HG03571 (cell line): Measurements from ENCODE around the gene KXD1.
A peak's percentile ranks its signal among the peaks of the same experiment; 100 is the strongest.
"Not testable (repeated sequence)": the region's sequence is repeated elsewhere in the genome, so short reads cannot be mapped to it uniquely, and the experiment has no call there.

ENCODE experiments used
- ATAC-seq: cut with Tn5 transposase; IDR thresholded peaks from one replicate; pipeline ENCODE4 v1.9.1; 2021; ENCODE audit not compliant: unreplicated experiment

Gene KXD1

DNA sequence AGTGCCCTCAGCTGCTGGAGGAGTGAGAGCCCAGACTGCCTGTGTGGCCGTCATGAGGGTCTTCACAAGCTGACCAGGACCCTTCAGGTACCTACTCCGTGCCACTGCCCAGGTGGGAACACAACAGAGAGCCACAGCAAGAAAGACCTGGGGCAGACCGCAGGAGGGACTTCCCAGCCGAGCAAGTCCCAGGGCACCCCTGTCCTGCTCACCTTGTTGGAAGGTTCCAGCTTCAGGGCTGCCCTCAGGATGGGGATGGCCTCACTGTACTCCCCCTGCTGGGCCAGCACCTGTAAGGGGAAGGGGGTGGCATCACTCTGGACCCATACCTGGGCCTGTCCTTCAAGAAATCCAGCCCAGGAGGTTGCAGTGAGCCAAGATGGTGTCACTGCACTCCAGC, 24.6 kb upstream of the KXD1 start:
- no peak for ATAC-seq

DNA sequence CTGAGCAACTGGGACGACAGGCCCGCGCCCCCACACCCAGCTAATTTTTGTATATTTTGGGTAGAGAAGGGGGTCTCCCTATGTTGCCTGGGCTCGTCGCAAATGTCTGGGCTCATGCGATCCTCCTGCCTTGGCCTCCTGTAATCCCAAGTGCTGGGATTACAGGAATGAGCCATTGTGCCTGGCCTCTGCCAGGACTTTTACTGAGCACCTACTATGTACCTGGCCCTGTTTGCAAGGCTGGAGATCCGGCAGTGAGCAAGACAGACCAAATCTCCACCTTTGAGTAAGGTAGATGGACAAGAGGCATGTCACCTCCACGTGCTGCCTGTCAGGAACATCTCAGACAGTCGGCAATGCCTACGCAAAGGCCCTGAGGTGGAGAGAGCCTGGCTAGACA, 21.2 kb upstream of the KXD1 start:
- ATAC-seq = no peak

GRCh38 chr19:18537431-18537830, 20.2 kb upstream of the KXD1 start:
- no peak for ATAC-seq

DNA sequence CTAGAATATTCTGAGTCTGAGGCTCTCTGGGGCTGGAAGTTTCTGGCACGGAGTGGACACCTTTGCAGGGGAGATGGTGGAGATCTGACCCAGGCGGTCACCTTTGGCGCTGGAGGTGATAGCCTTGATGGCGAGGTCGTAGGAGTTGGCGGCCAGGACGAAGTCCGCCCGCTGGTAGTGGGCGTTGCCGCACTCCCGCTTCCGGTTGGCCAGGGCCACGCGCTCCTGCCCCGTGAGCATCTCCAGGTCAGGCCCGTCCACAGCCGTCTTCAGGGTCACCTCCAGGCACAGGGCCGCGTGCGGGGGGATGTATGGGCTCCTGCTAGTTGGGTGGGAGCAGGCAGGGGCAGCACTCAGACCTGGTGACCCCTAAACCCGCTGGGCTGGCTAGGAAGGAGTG, 19.6 kb upstream of the KXD1 start:
- ATAC-seq = no peak

DNA sequence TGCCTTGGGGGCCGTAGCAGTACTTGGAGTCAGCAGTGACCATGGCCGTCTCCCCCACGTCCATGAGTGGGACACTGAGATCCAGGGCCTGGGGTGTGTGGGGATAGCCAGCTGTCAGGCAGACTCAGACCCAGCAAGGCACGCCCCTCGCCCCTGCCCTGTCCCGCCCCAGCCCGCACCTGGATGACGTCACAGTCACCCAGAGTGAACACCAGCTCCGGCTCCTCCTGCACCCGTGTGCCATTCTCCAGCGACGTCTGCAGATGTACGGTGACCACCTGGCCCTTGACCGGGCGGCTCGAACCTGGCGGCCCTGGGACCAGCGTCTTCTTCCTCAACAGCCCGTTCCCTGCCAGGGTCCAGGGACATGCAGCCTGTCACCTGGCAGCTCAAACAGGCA, 18.3 kb upstream of the KXD1 start:
- no peak for ATAC-seq

GRCh38 chr19:18540200-18540599, 17.5 kb upstream of the KXD1 start:
- ATAC-seq = not testable (repeated sequence)

GRCh38 chr19:18541258-18541991, 16.2 kb upstream of the KXD1 start:
- ATAC-seq = no peak

- no peak for ATAC-seq
Measured at GRCh38 chr19:18541992-18542940, 15.4 kb upstream of the KXD1 start.

- peak; percentile 92 for ATAC-seq
Measured at GRCh38 chr19:18542941-18543813, 14.5 kb upstream of the KXD1 start, which contains the start of gene FKBP8. TSS of gene FKBP8 (minus strand) at chr19:18543573. CDS start at chr19:18541970, 1,603 bp downstream.

- peak; percentile 45 for ATAC-seq
Measured at GRCh38 chr19:18543814-18544475, 13.7 kb upstream of the KXD1 start.

DNA sequence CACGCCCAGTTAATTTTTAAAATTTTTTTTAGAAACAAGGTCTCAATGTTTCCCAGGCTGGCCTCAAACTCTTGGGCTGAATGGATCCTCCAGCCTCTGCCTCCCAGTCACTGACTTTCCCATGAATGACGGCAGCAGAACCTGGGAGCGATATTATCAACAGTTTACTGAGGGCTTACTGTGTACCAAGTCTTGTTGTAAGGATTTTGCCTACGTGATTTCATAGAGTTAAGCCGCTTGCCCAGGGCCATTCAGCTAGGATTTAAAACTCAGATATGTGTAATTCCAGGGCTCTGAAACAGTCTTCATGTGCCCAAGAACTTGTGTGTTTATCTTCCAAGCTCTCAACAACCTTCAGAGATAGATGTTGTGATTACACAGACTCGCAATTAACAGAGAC, 6.0 kb upstream of the KXD1 start:
- ATAC-seq = no peak

- no peak for ATAC-seq
Measured at GRCh38 chr19:18558202-18558555, 509 bp downstream of the KXD1 start.

GRCh38 chr19:18558604-18559003, 934 bp downstream of the KXD1 start:
- no peak for ATAC-seq

GRCh38 chr19:18559685-18560084, 2.0 kb downstream of the KXD1 start:
- ATAC-seq = no peak

DNA sequence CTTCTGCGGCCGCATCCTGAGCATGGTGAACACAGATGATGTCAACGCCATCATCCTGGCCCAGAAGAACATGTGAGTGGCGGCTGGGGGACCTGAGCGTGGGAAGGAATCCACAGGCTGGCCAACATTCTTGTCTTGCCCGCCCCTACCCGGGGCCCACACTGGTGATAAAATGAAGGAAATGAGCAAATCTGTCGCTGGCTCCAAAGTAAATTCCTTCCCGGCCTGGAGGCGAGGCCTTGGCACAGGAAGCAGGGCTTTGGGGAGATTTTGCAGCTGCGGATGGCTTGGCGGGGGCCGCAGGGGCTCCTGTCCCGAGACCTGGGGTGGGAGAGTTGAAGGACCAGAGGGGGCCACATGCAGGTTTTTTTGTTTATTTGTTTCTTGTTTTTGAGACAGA, 4.4 kb downstream of the KXD1 start:
- ATAC-seq = no peak

DNA sequence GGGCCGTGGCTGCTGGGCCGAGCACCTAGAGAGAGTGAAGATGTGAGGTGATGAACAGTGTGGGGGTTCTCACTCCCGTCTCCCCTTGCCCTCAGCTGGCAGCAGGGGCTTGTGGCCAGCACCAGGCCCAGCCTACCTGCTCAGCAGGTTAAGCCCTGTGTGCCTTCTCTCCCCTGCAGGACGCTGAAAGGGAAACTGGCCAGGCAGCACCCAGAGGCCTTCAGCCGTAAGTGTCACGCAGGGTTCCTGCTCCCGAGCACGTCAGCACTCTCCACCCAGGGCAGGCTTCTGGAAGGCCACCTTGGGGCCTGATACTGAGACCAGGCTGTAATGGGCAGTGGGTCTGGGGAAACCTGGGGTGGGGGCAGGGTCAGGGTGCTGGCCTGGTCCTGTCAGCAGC, 9.3 kb downstream of the KXD1 start:
- ATAC-seq = no peak

GRCh38 chr19:18568367-18568766, 10.7 kb downstream of the KXD1 start:
- no peak for ATAC-seq

DNA sequence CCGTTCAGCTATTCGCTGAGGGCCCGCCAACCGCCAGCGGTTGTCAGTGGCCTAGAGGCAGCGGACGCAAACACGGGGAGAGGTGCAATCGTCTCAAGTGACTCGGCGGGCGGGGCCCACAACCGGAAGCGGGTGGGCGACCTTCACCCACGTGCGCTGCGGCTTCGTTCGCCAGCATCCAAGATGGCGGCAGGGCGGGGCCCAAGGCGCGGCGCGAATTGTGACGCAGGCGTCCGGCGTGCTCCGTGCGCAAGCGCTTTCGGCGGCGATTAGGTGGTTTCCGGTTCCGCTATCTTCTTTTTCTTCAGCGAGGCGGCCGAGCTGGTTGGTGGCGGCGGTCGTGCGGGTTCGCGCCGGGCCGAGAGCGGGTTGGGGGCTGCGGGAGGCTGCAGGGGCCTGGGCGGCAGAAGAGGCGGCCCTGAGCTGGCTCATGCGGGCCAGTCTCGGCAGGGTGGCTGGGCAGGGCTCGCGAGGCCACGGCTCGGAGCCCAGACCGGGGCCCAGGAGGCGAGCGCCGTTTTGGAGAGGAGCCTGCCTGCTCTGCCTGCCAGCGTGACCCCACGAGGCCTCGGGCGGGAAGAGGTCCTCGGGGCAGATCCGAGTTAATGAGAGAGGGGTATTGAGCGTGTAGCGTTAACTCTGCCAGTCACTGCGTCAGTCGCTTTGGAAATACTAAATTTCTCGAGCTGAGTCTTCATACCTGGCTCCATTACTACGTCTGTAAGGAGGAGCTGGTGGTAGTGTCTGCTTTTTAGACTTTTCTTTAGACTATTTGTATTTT, 14.1 kb downstream of the KXD1 start, which contains the start of gene UBA52:
TSS of gene UBA52 (plus strand) at position 294 of the 781 bp plus-strand sequence. CDS start 1,444 bp downstream, outside the sequence.
- peak; percentile 85 for ATAC-seq

- ATAC-seq = no peak
Measured at GRCh38 chr19:18574691-18575291, 17.1 kb downstream of the KXD1 start.
